Fibroblast of mammary gland (primary cell): ENCODE measurements around the gene LIPG.

Experiments used
- DNase-seq: peaks from one replicate; pipeline ENCODE4 v3.0.0-alpha.2; 2010; ENCODE audit warnings: low read depth
- H3K4me3 ChIP-seq: 2 replicates; pipeline ENCODE4 v1.5.1; 2011; ENCODE audit warnings: low read depth, mild to moderate bottlenecking, low read length, moderate library complexity; ENCODE audit not compliant: control insufficient read depth
- CTCF ChIP-seq: conservative IDR thresholded peaks from 2 replicates; pipeline ENCODE4 v1.5.1; 2011; ENCODE audit warnings: low read depth, low read length, inconsistent platforms; ENCODE audit not compliant: control insufficient read depth, insufficient read depth

LIPG gene

GRCh38 chr18:49621717-49622351 lies 60.0 kb downstream of the LIPG start:
- DNase-seq, result no peak
- H3K4me3 ChIP-seq, result no peak overlapping the region

GRCh38 chr18:49623571-49623970 lies 61.7 kb downstream of the LIPG start:
- peak; percentile 7 for DNase-seq
- TF ChIP-seq CTCF, result no peak
- no peak overlapping the region for H3K4me3 ChIP-seq

More at GRCh38 chr18:49621717-49622351, 60.0 kb downstream of the LIPG start:
- TF ChIP-seq CTCF, result no peak

DNA sequence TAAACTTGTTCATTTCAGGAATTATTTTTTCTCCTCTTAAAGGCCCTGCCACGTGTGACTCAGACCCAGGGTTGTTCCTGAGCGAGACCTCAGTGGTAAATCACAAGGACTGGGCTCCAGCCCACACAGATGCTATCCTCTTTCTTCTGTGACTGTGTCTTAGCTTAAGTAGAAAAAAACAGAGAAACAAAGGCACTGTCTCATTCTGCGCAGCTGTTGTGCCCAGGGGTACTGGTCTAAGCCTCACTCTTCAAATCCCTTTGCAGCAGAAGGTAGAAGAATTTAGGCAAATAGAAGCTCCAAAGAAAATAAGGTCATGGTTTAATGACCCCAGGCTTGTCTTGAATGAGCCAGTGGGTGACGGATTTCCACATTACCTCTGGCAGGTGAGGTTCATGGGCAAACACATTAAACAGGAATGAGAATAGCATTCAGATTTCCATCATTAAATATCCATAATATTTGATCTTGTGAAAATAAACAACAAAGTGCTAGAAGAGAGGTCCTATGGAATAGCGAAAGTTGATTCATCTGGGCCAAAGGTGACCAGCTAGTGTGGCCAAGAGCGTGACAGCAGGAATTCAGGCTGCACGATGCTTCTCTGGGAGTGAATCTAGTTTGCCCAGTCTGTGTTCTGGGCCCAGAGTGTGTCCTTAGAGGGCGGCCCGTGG lies 63.3 kb downstream of the LIPG start:
- no peak for TF ChIP-seq CTCF
- DNase-seq, result peak; percentile 68
- H3K4me3 ChIP-seq, result no peak overlapping the region

DNA sequence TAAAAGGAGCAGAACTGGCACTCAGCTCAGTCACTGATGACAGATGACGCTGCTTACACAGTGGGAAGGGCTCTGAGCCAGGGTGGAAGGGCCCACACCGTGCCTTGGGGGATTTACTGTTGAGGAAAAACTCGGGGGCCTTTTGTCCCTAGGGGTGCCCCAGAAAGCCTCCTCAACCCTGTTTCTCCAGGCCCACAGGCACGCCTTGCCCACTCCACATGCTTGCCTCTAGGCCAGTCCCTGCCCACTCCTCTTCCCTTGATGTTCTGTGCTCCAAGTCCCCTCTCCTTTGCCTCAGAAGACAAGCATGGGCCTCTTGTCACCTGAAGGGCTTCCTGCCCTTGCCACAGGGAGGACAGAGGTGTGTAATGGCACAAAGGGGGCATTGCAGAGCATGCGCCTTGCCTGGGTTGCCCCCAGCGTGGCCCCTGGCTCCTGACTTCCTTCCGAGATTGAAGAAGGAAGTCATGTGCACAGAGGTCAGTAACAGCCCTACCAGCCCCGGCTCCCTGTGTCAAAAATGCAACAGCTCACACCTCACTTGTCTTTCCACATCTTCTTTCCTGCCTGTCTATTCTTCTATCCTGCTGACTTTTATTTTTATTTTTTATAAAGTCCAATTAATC lies 65.1 kb downstream of the LIPG start:
- no peak for TF ChIP-seq CTCF
- H3K4me3 ChIP-seq, result no peak overlapping the region

DNA sequence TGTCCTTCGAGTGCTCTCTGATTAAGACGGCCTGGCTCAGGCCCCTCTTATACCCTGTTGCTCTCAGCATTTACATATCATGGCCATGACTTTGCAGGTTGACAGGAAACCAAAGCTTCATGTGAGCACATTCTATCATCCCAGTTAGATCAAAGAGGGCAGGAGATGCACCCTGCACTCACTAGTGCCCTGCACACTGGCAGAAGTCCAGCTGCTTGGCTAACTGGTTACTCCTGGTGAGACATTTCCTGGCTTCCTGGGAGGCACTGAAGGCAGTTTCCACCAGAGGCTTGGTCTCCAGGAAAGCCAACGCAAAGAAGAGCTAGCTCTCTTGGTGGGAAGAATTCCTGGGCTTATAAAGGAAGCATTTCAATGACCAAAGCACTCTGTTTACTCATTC lies 66.3 kb downstream of the LIPG start:
- no peak for TF ChIP-seq CTCF
- DNase-seq, result no peak
- H3K4me3 ChIP-seq, result no peak overlapping the region

More for the DNA sequence above, 65.1 kb downstream of the LIPG start:
- no peak for DNase-seq

- no peak for DNase-seq
- peak; percentile 28 for TF ChIP-seq CTCF
- H3K4me3 ChIP-seq, result no peak overlapping the region
Measured at GRCh38 chr18:49628881-49629795, 67.3 kb downstream of the LIPG start.
